SJSA1 (cell line): Measurements from ENCODE around the gene NOTCH1. TPM values are rescaled to one million over a fixed set of nuclear protein-coding genes. Genes with fewer than 3 reads are reported as not detected.

ENCODE experiments used
- DNase-seq, 2 experiments: peaks; one replicate each; pipeline ENCODE4 v3.0.0-alpha.2; 2015 to 2020; ENCODE audit warnings: low spot score in 2 of 2, low read depth in 1 of 2
- H3K27ac ChIP-seq: fragments of 250-450 bp; sonication (Bioruptor Pico); 2 replicates; pipeline ENCODE4 v1.5.1; 2020; ENCODE audit warnings: mild to moderate bottlenecking, moderate library complexity
- H3K27me3 ChIP-seq: fragments of 250-450 bp; sonication (Bioruptor Pico); replicated peaks from 2 replicates; pipeline ENCODE4 v1.5.1; 2020; ENCODE audit warnings: mild to moderate bottlenecking, moderate library complexity
- H3K36me3 ChIP-seq: fragments of 250-450 bp; sonication (Bioruptor Pico); 2 replicates; pipeline ENCODE4 v1.5.1; 2020; ENCODE audit warnings: mild to moderate bottlenecking
- H3K4me1 ChIP-seq: fragments of 250-450 bp; sonication (Bioruptor Pico); replicated peaks from 2 replicates; pipeline ENCODE4 v1.6.1; 2021; ENCODE audit warnings: mild to moderate bottlenecking
- H3K4me3 ChIP-seq: fragments of 250-450 bp; sonication (Bioruptor Pico); 2 replicates; pipeline ENCODE4 v1.5.1; 2020; ENCODE audit warnings: mild to moderate bottlenecking
- H3K9me3 ChIP-seq: fragments of 250-450 bp; sonication (Bioruptor Pico); replicated peaks from 2 replicates; pipeline ENCODE4 v1.5.1; 2020; ENCODE audit warnings: mild to moderate bottlenecking
- total RNA-seq: library from RNA; depleted of rRNA; stranded (reverse); fragments of >200 nt; shearing (Covaris generic); gene quantifications from 2 replicates; pipeline ENCODE4 v1.2.3, GENCODE V29; 2014

Gene NOTCH1
- total RNA-seq, 1 experiment from 2014 or later: 8.0 TPM

- H3K4me1 ChIP-seq: peaks cover 4% of the 10 kb centered on the region
- H3K27ac ChIP-seq: no peak overlapping the region
- no peaks in the 10 kb centered on the region for H3K9me3 ChIP-seq
- no peaks in the 10 kb centered on the region for H3K27me3 ChIP-seq
- H3K4me3 ChIP-seq: no peak overlapping the region
- H3K36me3 ChIP-seq: peaks cover 74% of the 10 kb centered on the region
- DNase-seq: no peak
Observed at GRCh38 chr9:136476369-136477150, 69.3 kb downstream of the NOTCH1 start.

GRCh38 chr9:136474974-136475865, 70.6 kb downstream of the NOTCH1 start:
- Histone ChIP-seq H3K36me3 (peaks cover 81% of the 10 kb centered on the region), H3K9me3 (no peaks in the 10 kb centered on the region), H3K4me1 (no peaks in the 10 kb centered on the region)

GRCh38 chr9:136474021-136474640, 71.7 kb downstream of the NOTCH1 start:
- no peaks in the 10 kb centered on the region for H3K27me3 ChIP-seq
- no peak overlapping the region for H3K27ac ChIP-seq
- H3K4me3 ChIP-seq: no peak overlapping the region
- H3K36me3 ChIP-seq: peaks cover 90% of the 10 kb centered on the region
- DNase-seq: no peak
- no peaks in the 10 kb centered on the region for H3K4me1 ChIP-seq
- no peaks in the 10 kb centered on the region for H3K9me3 ChIP-seq

More at GRCh38 chr9:136474974-136475865, 70.6 kb downstream of the NOTCH1 start:
- DNase-seq: no peak
- Histone ChIP-seq H3K27me3 (no peaks in the 10 kb centered on the region), H3K4me3 (no peak overlapping the region), H3K27ac (no peak overlapping the region)

- H3K4me1 ChIP-seq: no peaks in the 10 kb centered on the region
- no peak overlapping the region for H3K27ac ChIP-seq
- peaks cover 97% of the 10 kb centered on the region for H3K36me3 ChIP-seq
- no peak for DNase-seq
- no peaks in the 10 kb centered on the region for H3K9me3 ChIP-seq
- no peaks in the 10 kb centered on the region for H3K27me3 ChIP-seq
- H3K4me3 ChIP-seq: no peak overlapping the region
Observed at GRCh38 chr9:136473354-136473721, 72.5 kb downstream of the NOTCH1 start.

GRCh38 chr9:136472640-136473353, 73.1 kb downstream of the NOTCH1 start:
- Histone ChIP-seq H3K36me3 (peaks cover 100% of the 10 kb centered on the region), H3K4me3 (no peak overlapping the region), H3K27me3 (no peaks in the 10 kb centered on the region), H3K27ac (no peak overlapping the region), H3K9me3 (no peaks in the 10 kb centered on the region), H3K4me1 (no peaks in the 10 kb centered on the region)
- DNase-seq: no peak

GRCh38 chr9:136471802-136472487, 73.9 kb downstream of the NOTCH1 start:
- no peaks in the 10 kb centered on the region for H3K4me1 ChIP-seq
- no peaks in the 10 kb centered on the region for H3K27me3 ChIP-seq
- no peak for DNase-seq
- no peaks in the 10 kb centered on the region for H3K9me3 ChIP-seq
- peaks cover 100% of the 10 kb centered on the region for H3K36me3 ChIP-seq
- no peak overlapping the region for H3K4me3 ChIP-seq
- H3K27ac ChIP-seq: no peak overlapping the region

- DNase-seq: no peak
- H3K36me3 ChIP-seq: peaks cover 100% of the 10 kb centered on the region
Observed at GRCh38 chr9:136470792-136471469, 74.9 kb downstream of the NOTCH1 start.

GRCh38 chr9:136470356-136470755, 75.5 kb downstream of the NOTCH1 start:
- Histone ChIP-seq H3K4me3 (no peak overlapping the region), H3K27me3 (no peaks in the 10 kb centered on the region), H3K27ac (no peak overlapping the region), H3K9me3 (no peaks in the 10 kb centered on the region), H3K36me3 (peaks cover 100% of the 10 kb centered on the region), H3K4me1 (no peaks in the 10 kb centered on the region)
- DNase-seq: no peak

More at GRCh38 chr9:136470792-136471469, 74.9 kb downstream of the NOTCH1 start:
- Histone ChIP-seq H3K4me1 (no peaks in the 10 kb centered on the region), H3K4me3 (no peak overlapping the region), H3K9me3 (no peaks in the 10 kb centered on the region), H3K27me3 (no peaks in the 10 kb centered on the region), H3K27ac (no peak overlapping the region)

GRCh38 chr9:136467766-136468165, 78.1 kb downstream of the NOTCH1 start:
- H3K4me1 ChIP-seq: no peaks in the 10 kb centered on the region
- H3K27me3 ChIP-seq: no peaks in the 10 kb centered on the region
- DNase-seq: no peak
- H3K4me3 ChIP-seq: no peak overlapping the region
- no peak overlapping the region for H3K27ac ChIP-seq
- H3K36me3 ChIP-seq: peaks cover 100% of the 10 kb centered on the region
- no peaks in the 10 kb centered on the region for H3K9me3 ChIP-seq

GRCh38 chr9:136466155-136466541, 79.7 kb downstream of the NOTCH1 start:
- no peaks in the 10 kb centered on the region for H3K9me3 ChIP-seq
- H3K36me3 ChIP-seq: peaks cover 100% of the 10 kb centered on the region
- no peaks in the 10 kb centered on the region for H3K4me1 ChIP-seq
- no peak overlapping the region for H3K27ac ChIP-seq
- no peak for DNase-seq
- no peaks in the 10 kb centered on the region for H3K27me3 ChIP-seq
- H3K4me3 ChIP-seq: no peak overlapping the region

- peaks cover 100% of the 10 kb centered on the region for H3K36me3 ChIP-seq
- no peak overlapping the region for H3K27ac ChIP-seq
- no peaks in the 10 kb centered on the region for H3K4me1 ChIP-seq
- H3K9me3 ChIP-seq: no peaks in the 10 kb centered on the region
- DNase-seq: no peak
- H3K4me3 ChIP-seq: no peak overlapping the region
- no peaks in the 10 kb centered on the region for H3K27me3 ChIP-seq
Observed at GRCh38 chr9:136465500-136466154, 80.2 kb downstream of the NOTCH1 start.

- H3K27ac ChIP-seq: no peak overlapping the region
Observed at GRCh38 chr9:136464241-136464640, 81.6 kb downstream of the NOTCH1 start.

More at GRCh38 chr9:136464241-136464640, 81.6 kb downstream of the NOTCH1 start:
- peaks cover 97% of the 10 kb centered on the region for H3K36me3 ChIP-seq
- H3K9me3 ChIP-seq: no peaks in the 10 kb centered on the region
- H3K27me3 ChIP-seq: no peaks in the 10 kb centered on the region
- no peak overlapping the region for H3K4me3 ChIP-seq
- DNase-seq: no peak
- no peaks in the 10 kb centered on the region for H3K4me1 ChIP-seq
